NCI-H1694 treated with DMSO at 0.1 percent for 48 hours (cell line): ENCODE results near the gene MAP7D1.
"Not testable (repeated sequence)": the region's sequence is repeated elsewhere in the genome, so short reads cannot be mapped to it uniquely, and the experiment has no call there.

Experiments used
- DNase-seq: peaks from one replicate; lab custom pipeline; 2025; lab: John Stamatoyannopoulos, UW

Gene MAP7D1

DNA sequence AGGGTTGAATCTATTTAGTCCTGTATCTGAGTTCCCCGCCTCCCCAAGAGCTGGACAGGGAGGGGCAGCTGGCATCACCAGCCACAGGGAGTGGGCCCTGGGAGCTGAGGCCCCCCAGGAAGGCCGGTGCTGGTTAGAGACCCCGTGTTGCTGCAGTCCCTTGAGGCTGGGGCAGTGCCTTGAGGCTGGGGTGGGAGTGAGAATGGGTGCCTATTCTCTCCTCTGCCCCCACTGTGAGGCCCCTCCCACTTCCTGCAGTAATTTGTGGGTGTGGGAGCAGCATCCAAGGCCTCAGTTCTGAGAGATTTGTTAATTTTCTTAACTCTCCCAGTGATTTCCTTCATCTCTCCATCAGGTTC is 4.1 kb upstream of the MAP7D1 start:
- no peak for DNase-seq

DNA sequence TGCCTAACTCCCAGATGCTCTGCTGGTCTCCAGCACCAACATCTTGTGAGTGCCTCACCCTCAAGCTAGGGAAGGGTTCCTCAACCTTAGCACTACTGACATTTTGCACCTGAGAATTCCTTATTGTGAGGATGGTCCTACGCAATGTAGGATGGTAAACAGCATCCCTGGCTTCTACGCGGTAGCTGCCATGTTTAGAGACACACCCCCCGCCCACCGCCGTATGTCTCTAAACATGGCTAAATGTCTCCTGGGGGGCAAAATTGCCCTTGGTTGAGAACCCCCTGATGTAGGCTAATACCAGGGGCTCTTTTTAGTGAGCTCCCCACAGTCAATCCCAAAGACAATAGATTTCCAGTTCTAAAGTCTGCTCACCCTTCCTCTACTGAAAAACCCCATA is 2.5 kb upstream of the MAP7D1 start:
- no peak for DNase-seq

DNA sequence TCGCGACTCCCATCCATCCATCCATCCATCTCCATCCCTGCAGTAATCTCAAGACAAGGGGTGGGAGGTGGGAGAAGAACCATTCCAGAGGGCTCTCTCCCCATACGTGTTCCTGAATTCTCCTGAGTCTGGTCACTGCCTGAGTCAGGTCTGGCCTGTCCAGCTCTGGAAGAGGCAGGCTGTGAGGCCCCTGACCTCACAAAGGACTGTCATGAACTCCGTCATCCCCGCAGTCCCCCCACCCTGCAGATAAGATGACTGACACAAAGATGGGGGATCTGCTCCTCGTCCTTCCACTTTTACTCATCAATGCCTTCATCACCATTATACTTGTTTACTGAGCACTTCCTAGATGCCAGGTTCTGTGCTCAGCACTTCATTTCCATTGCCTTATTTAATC is 1.6 kb upstream of the MAP7D1 start:
- DNase-seq = no peak

DNA sequence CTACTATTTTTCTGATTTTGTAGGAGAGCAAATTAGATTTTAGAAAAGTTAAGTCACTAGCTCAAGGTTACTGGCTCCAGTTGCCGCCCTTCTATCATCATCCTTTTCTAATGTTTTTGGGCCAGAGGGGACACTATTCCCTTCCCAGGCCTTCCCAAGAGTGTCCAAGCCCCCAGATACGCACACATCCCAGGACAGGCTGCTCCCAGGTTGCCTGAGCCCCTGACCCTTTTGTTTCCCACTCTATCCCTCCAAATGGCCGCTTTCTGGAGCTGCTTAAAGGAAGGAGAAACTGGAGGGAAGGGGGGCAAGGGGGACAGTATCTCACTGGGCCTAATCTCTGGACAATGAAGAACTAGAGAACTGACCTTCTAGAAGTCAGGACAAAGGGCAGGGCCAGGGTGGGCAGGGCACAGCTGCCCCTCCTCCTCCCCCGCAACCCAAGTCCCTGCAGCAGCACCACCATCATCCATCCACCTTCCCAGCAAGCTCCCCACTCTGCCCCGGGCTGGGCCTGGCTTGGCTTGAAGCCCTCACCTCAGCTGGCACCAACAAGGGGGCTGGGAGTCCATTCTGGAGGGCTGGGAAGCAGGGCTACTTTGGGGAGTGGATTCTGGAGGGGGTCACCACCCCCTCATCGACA is 1.1 kb upstream of the MAP7D1 start:
- DNase-seq = no peak

DNA sequence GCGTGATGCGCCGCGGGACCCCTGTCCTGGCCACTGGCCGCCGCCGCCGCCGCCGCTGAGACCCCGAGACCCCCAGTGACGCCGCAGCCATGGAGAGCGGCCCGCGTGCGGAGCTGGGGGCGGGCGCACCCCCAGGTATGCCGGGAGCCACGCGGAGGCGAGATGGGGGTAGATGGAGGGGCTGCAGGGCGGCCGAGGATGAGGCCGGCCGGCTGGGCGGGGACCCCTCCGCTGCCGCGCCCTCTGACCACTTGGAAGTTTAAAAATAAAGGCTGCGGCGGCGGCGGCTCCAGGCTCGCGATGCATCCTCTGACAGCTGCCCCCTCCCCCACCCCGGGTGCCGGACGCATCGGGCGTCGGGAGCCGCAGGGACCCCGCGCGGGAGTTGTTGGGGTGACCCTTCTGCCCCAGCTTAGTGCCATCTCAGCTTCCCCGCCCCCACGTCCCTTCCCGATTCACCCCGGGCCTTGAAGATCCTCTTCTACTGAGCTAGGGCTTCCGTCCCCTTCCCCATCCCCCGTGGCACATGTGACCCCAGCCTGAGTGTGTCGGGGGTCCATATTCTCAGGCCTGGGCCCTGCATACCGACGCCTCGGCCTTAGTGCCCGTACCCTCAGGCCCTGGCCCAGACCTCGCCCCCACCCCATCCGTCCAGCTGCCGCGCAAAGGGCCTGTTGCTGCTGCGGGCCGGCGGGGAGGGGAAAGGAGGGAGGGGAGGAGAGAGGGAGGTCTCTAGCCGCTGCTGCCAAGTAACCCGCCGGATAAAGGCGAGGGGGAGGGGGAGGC is 562 bp downstream of the MAP7D1 start:
- peak; percentile 18 for DNase-seq

DNA sequence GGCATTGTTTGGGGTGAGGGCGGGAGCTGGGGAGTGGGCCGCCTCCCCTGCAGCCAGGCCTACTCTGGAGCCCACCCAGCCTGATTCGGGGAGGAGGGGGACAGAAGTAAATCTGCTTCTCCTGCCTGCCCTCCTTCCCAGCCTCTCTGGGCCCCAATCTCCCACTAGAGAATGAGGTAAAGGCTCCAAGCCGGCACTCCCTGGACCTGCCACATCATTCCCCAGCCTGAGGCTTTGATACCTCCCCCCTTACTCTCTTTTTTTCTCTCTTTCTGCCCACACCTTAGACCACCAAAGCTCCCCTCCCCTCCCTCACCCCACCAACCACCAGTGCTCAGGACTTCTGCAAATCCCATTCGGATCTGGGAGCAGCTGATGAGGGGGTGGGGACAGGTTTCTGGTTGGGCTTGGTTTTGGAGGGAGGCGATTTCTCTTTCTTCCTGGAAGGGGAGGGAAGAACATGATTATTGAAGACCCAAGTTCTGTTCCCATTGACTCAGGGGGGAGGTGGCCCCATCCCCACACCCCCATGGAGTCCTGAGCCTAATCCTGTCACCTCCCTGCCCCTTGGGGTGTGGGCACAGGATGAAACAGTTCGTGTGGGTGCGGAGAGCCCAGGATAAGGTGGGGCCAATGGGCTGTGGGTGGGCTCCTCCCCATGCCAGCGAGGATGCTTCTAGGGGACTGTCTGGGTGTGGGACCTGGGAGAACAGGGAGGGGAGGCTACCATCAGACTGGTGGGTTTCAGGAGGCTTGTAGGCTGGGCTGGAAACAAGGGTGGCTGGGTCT is 1.3 kb downstream of the MAP7D1 start:
- no peak for DNase-seq

DNA sequence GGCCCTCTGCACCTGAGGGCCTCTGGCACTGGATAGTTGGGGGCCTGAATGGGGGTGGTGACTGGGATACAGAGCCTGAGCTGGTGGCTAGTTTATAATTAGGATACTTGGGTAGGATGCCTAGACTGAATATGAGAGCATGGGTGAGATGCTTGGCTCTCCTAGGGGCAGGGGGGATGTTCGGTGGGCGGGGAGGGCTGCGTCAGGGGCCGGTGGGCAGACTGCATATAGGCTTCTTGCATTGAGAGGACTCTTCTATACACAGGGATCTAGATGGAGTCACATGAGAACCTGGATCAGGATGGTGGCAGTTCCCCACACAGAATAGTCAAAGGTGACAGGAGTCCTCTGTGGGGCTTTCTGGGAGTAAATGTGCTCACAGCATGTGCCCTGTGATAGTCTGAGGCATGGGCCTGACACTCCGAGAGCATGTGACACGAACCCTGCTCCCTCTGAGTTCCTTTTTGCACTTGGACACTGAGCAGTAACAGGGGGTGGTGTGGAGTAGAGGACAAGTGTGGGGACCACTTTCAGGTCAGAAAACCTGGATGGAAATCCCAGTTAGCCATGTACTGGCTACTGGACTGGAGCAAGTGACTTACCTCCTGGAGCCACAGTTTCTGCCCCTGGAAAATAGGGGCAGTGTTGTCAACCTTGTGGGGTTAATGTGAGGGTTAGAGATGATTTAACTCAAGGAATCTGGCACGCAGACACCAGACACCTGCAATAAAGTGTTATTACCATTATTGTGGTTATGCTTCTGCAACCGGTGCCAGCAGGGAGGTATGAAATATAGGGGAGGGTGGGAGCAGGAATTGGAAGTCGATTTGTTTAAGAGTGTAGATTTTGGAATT is 2.2 kb downstream of the MAP7D1 start:
- DNase-seq = no peak

DNA sequence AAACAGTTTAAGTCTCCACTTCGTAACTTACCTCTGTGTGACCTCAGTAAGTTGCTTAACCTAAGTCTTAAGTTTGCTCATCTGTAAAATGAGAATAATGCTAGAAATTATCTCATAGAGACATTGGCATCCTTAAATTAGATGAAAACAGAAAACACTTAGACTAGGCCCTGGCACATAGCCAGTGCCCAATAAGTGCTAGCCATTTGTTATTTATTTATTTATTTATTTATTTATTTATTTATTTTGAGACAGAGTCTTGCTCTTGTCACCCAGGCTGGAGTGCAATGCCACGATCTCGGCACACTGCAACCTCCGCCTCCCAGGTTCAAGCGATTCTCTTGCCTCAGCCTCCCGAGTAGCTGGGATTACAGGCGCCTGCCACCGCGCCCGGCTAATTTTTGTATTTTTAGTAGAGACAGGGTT is 2.9 kb downstream of the MAP7D1 start:
- DNase-seq = not testable (repeated sequence)

DNA sequence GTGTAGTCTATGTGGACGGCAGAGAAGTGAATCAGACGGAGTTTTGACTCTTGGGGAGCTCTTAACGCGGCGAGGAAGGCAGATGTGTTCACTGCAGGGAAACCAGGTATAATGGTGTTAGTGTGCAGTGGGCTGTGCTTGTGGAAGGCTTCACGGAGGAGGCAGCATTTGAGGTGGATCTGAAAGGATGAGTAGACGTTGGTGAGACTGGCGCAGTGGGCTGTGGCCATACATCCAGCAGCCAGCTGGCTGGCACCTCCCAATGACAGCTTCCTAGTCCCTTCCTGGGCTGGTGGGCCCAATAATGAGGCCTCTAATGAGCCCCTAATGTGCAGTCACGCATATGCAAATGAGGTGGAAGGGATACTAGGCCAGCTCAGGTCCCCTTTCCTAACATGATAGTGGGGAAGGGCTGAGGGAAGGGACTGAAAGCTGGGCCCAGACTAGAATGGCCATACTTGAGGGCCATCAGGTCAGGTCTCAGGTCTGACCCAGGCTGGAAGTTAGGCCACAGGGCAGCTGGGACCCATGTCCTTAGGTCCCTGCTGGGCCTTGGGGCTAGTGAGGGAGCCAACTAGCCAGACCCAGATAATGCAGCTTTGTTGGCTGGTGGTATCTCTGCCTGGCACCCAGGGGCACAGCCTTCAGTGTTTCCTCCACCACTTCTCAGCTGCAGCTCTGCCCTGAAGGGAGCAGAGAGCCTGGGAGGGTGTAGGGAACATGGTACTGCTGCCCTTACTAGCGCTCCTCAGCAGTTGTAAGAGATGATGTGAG is 3.8 kb downstream of the MAP7D1 start:
- no peak for DNase-seq

DNA sequence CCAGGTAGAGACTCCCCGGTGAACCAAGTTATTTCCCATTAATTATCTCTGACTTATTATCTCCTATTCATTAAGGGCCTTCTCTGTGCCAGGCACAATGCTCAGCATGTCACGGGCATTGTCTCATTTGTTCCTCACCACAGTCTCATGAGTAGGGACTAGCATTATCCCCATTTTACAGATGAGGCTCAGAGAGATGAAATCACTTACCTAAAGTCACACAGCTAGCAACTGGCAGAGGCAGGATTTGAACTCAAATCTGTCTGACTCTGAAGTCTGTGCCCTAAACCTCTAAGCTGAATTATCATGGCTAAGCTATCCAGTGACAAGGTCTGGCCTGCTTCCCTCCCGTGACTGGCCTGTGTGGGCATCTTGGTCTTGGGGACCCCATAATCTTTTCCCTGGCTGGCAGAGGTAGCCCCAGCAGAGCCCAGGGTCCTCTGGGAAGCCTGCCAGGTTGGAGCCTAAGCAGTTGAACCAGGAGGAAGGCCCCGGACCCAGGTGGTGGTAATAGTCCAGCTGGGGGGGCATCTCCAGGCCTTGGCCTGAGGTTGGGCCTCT is 4.5 kb downstream of the MAP7D1 start:
- no peak for DNase-seq

DNA sequence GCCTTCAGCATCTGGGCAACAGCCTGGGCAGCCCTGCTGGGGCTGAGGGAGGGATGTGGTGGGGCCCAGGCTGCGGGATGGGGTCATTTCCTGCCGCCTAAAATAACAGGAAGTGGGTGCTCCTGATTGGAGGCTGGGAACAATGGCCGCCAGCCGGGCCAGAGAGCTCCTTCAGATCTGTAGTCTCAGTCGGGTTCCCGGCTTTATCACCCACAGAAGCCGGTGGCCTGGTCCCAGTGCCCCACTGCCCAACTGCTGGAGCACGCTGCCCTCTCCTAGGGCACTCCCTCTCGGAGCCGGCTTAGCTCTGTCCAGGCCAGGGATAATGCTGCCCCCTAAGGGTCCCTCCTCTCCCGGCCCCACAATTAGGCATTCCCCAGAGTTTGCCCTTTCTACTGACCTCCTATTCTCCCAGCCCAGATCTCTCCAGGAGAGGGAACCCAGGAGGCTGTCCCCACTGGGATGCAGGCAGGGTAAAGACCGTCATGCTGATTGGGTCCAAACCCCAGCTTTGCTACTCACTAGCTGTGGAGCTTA is 5.1 kb downstream of the MAP7D1 start:
- no peak for DNase-seq

DNA sequence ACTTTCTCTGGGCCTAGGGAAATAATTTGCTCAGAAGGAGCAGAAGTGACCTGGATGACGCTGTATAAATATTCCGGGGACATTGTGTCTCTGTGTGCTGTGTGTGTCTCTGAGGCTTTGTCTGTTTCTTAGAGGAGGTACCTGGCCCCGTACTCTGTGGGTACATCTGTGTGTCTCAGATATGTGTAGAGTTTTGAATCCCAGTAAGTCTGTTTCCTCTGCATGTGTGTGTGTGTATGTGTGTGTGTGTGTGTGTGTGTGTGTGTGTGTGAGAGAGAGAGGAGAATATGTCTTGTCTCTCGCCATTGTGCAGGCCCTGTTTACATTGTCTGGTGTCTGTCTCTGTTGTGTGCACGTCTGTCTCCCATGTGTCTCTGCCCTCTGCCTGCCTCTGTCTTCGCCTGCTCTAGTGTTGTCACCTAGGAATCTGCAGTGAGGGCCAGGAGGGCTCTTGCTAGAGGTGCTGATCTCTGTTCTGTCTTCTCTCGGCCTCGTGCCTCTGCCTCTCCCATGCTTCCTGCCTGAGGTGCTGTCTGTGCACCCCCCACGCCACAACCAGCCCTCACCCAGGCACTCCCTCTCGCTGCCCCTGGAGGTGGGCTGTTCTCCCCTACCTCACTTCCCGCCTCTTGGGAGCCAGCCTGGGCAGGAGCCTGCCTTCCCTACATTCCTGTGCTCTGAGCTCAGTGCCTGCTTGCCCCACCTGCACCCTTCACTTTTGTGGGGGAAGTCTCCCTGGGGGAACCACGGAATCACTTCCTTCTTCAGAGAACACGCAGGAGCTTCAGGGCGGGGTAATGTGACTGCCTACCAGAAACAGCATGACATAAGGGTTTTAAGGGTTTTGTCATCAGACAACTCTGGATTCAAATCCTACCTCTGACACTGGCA is 5.9 kb downstream of the MAP7D1 start:
- no peak for DNase-seq

DNA sequence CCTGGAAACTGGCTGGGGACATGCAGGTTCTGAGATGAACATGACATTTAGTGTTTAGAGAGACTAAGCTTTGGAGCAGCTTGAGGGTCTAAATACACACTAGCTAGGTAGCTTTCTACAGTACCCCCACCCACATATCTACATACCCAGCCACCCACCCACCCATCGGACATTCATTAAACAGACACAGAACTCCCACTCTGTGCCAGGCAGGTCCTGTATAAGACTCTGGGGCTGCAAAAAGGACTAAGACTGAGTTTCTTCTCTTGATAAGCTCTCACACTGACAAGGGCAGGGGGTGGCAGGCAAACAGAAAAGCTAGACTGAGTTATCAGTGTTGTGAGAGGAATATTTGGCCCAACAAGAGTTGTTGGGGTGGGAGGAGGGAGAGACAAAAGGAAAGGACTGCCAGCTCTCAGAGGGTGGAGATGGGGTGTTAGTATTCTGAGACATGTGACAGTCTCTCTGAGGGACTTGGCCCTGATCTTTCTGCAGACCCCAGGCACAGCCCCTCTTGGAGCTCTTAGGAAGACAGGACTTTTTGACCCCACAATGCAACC is 6.8 kb downstream of the MAP7D1 start:
- DNase-seq = no peak

DNA sequence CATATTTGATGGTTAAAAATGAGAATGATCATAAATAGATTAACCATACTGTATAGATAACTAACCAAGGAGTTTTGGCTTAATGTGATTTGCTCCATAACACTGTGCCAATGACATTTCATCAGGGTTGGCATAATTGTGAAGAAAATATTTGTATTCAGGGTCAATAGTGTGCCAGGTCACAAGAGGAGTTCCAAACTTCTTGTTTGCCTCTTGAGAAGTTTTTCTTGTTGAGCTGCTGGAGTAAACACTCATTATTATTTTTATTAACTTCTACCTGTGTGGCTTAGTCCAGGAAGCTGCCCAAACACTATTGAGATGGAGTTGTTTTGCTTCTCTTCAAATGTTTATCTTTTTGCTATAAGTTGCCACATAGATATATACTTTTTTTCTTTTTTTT is 7.5 kb downstream of the MAP7D1 start:
- no peak for DNase-seq

DNA sequence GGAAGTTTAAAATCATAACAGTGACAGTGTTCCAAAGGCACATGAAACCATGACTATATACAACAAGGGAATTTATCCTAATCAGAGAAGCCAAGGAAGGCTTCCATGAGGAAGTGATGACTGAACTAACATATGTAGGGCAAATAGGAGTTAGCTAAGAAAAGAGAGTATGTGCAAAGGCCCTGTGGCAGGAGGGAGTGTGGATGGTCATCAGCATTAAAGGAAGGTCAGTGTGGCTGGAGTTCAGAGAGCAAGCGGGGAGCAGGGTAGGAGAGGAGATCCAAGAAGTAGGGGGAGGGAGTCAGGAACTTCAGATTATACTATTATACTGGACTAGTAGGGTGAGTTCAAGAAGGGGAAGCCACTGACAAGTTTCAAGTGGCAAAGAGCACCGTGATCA is 8.4 kb downstream of the MAP7D1 start:
- no peak for DNase-seq

DNA sequence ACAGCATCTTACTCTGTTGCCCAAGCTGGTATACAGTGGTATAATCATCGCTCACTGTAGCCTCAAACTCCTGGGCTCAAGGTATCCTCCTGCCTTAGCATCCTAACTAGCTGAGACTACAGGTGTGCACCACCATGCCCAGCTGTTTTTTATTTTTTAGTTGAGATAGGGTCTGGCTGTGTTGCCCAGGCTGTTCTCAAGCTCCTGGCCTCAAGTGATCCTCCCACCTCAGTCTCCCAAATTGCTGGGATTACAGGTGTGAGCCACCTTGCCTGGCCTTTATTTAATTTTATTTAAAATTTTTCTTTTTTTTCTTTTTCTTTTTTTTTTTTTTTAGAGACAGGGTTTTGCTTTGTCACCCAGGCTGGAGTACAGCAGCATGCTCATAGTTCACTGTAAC is 9.2 kb downstream of the MAP7D1 start:
- no peak for DNase-seq

DNA sequence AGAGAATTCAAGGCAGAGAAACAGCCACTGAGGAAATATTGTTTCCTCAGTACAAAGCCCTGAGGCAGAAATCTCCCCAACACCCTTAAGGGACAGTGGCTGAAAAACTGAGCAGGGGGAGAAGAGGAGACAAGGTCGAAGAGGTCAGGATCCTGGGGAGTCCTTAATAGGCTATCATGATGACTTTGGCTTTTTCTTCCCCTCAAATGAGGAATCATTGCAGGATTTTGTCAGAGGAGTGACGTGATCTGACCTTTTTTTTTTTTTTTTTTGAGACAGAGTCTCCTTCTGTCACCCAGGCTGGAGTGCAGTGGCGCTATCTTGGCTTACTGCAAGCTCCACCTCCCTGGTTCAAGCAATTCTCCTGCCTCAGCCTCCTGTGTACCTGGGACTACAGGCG is 10.2 kb downstream of the MAP7D1 start:
- DNase-seq = no peak

DNA sequence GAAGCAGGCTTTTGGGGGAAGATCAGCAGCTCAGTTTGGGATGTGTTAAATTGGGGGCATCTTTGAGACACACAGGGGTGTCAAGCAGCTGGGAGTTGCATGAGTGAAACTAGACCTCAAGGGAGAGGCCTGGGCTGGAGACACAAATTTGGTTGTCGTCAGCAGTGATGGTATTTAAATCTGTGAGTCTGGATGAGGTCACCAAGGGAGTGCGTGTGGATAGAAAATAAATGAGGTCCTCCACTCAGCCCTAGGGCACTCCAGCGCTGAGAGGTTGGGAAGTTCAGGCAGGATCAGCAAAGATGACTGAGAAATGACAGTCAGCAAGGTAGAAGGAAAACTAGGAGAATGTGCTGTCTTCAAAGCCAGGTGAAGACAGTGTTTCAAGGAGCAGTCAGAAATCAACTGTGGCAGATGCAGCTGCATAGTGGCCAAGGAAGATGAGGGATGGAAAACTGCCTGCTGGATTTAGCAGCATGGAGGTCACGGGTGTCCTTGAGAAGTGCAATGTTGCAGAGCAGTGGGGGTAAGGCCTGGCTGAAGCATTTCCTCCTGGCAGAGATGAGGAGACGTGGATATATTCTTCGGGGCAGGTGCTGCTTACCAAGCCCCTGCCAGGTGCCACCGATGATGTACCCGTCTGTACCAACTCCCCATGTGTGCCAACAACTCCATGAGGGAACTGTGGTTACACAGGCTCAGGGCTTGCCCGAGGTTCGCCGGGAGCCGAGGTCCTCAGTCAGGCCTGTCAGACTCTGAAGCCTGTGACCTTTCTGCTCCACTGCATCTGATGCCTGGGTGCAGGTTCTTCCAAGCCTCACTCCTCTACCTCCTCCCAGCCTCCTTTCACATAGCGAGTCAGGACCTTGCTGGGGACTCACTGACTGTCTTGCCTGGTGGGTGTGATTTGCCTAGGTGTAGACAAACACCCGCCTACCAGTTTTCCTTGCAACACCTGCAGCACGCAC is 11.3 kb downstream of the MAP7D1 start:
- no peak for DNase-seq
